GM19324 (cell line): ENCODE results near the gene ARMH1.
A peak's percentile ranks its signal among the peaks of the same experiment; 100 is the strongest.

Source experiments
- ATAC-seq: cut with Tn5 transposase; IDR thresholded peaks from one replicate; pipeline ENCODE4 v1.9.1; 2021; ENCODE audit warnings: mild to moderate bottlenecking, moderate library complexity; ENCODE audit not compliant: unreplicated experiment, low FRiP score

The ARMH1 gene

DNA sequence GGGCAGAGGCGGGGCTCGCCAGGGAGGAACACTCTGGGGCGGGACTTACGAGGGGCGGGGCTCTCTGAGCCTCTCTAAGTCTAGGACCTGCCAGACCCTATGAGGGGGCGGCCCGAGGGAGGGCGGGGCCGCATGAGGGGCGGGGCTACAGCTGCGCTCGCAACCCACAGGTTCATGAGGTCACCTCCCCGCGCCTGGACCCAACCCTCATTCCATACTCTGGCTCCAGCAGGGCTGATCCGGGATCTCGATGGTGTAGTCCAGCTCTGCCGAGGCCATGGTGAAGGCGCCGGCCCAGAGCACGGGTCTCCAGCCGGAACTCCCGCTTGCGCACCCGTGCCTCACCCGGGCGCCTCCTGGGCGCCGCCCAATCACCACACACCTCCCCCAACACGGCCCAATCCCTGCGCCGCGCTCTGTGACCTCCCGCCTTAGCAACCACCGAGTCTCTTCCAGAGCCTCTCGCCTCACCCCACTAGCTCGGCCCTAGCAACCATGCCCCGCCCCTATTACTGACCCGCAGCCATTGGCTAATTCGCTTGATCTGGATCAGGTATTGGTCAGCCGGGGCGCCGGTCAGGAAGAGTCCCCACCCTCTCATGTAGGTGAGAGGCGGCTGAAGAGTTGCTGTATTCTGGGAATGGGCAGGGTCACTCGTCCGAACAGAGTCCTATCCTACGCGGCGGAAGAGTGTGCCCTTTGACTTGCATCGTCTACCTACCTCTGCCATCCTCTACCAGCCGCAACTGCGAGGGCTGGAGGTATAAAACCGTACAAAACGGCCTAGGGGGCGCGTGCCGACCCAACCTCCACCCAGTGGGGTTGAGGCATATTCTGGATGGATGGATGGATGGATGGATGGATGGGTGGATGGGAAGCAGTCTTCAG lies at the start of gene ARMH1, which contains the start of gene TMEM53:
Gene ARMH1, plus strand, starts transcription at position 602 of the 888 bp plus-strand sequence. CDS start 14,984 bp downstream, outside the sequence.
Gene TMEM53, minus strand, starts transcription at position 369 of the 888 bp plus-strand sequence. Its CDS starts 90 bp downstream, at position 279.
- ATAC-seq, result peak; percentile 94

GRCh38 chr1:44625348-44625747 lies 49.2 kb upstream of the ARMH1 start:
- no peak for ATAC-seq

DNA sequence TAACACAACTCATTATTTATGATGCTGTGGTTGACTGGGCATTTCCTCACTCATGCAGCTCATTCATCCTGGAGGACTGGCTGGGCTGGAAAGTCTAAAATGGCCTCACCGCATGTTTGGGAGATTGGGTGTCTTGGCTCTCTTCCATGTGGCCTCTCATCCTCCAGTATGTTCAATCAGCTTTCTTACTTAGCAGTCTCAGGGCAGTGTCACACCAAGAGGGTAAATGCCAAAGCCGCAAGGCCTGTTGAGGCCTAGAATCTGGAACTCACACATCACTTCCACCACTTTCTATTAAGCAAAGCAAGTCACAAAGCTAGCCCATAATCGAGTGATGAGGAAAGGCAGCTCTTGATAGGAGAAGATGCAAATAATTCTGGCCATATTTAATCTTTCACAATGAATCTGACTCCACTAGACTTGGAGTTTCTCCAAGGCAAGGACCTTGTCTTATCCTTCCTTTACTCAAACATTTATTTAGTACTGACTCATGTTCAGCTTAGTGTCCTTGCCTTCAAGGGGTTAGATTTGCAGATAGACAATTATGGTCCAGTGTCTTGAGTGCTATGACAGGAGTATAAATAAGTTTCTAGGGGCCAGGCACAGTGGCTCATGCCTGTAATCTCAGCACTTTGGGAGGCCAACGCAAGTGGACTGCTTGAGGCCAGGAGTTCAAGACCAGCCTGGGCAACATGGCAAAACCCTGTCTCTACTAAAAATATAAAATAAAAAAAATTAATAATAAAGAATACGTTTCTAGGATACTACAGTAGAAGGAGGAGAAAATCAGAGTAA lies 45.4 kb upstream of the ARMH1 start:
- no peak for ATAC-seq

DNA sequence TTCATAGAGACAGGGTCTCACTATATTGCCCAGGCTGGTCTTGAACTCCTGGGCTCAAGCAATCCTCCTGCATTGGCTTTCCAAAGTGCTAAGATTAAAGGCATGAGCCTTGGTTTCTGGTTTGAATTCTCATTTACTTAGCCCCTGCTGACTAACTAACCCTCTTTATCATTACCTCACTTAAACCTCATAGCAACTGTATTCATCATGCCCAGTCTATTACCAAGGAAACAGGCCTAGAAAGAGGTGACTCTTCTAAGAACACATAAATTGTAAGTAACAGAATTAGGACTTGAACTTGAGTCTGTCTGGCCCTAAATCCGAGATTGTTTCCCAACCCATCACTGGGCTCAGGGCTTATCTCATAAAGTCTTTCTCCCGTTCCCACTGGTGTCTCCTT lies 44.4 kb upstream of the ARMH1 start:
- ATAC-seq, result no peak

DNA sequence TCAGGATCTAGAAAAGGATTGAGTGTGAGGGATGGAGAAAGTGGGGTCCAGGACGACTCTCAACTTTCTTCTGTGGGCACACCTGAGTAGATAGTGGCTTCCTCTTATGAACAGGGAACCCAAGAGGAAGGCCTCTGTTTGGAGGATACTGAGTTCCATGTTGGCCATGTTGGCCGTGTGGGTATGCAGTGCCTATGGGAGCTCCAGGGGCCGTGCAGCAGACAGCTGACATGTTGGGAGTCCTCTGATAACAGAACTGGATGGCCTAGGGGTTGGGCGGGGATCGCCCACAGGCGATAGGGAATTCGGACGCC lies 43.2 kb upstream of the ARMH1 start:
- no peak for ATAC-seq

DNA sequence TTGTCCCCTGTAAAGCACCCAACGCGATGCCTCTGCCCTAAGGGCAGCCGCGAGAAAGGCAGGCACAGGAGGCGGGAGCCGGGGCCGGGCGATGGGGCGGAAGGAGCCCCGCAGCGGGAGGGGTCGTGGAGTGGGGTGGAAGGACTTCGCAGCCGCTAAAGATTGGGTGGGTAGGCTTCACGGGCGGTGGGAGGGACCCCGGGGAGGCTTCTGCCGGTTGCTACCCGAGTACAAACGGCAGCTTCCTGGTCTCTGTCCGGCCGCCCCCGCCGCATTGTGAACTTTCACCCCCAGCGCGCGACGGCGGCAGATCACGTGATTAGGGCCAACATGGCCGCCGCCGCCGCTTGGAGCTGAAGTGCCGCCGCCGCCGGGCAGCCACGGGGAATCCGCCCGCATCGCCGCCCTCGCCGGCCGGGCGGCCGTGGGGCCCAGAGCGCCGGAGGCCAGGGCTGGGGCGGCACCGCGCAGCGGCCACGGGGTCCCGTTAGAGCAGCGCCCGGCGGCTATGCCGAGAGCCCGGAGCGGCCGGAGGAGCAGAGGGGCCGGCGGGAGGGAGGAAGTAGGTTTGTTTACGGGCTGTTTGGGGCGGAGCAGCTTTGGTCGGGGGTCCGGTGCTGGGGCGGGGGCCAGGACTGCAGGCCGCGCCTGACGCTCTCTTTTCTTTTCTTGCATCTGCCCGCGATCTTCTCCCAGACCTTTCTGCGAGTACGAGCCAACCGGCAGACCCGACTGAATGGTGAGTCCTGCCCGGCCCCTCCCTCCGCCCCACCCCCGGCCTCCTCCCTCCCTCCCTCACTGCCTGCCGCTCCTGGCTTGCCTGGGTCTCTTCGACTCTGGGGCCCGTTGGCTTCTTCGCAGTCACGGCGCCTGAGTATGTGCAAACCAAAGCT lies 42.6 kb upstream of the ARMH1 start:
- peak; percentile 70 for ATAC-seq

GRCh38 chr1:44632598-44632997 lies 41.9 kb upstream of the ARMH1 start:
- no peak for ATAC-seq

GRCh38 chr1:44634606-44635189 lies 39.8 kb upstream of the ARMH1 start:
- no peak for ATAC-seq

DNA sequence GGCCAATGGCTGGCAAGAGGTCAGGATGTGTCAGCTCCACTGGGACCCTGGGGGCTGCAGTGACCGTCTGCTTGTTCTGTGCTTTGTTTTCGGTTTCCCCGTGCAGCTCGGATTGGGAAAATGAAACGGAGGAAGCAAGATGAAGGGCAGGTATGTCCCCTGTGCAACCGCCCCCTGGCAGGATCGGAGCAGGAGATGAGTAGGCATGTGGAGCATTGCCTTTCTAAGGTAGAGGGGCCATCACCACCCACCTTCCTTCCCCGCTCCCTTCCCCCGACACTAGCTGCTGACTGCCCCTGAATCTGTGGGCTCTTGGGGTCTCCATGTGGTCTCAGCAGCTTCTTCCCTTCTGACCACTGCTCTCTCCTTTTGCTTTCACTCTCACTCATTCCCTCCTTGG lies 39.1 kb upstream of the ARMH1 start:
- no peak for ATAC-seq

DNA sequence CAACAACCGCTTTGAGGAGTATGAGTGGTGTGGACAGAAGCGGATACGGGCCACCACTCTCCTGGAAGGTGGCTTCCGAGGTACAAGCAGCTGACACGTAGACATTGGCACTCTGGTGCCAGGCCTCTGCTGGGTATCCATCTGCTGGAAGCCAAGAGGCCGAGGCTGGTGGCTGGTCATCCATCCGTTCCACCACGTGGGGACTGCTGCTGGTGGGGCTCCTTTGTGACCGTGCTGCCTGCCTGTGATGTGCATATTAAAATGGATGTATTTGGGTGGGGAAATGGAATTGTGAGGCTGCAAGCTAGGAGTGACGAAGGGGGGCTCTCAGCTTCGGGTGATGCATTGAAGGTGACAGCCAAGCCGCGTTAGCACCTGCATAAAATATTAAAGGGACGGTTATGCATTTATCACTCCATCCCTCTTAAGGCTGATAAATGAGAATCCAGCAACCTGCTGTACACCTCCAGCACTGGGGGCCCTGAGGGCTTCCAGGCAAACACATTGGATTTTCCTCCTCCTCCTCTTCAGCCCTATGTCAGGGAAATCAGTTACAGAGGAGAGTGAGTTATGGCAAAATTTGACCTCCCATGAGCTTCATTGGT lies 38.3 kb upstream of the ARMH1 start:
- ATAC-seq, result no peak

GRCh38 chr1:44636688-44637598 lies 37.6 kb upstream of the ARMH1 start:
- ATAC-seq, result no peak

- ATAC-seq, result no peak
Measured at GRCh38 chr1:44637702-44638411, 36.7 kb upstream of the ARMH1 start.

DNA sequence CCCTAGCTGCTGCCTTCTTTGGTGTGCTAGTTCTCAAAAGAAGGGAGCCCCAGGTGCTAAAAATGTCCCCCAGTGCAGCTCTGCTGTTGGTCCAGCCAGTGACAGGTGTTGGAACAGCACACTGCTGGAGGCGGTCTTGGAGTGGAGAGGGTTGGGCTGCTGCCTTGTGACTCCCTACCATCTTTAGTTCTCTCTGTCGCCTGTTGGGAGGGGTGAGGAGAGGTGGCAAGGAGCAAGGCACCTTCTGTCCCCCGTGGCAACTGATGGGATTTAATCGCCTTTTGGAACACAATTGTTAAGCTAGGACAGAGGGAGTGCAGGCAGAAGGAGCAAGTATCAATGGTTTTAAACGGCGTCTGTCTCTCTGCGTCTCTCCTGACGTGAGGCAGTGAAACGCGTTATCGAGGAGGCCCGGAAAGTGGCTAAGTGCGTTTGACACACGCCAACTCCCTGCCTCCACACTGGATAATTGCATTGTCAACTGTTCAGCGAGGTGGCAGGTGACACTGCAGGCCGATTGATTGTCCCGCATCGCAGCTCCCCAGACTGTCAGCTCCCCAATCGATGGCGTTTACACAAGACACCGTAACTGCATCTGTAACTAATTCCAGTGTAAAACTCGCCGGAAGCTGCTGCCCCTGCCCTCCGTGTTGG lies 34.2 kb upstream of the ARMH1 start:
- ATAC-seq, result no peak

DNA sequence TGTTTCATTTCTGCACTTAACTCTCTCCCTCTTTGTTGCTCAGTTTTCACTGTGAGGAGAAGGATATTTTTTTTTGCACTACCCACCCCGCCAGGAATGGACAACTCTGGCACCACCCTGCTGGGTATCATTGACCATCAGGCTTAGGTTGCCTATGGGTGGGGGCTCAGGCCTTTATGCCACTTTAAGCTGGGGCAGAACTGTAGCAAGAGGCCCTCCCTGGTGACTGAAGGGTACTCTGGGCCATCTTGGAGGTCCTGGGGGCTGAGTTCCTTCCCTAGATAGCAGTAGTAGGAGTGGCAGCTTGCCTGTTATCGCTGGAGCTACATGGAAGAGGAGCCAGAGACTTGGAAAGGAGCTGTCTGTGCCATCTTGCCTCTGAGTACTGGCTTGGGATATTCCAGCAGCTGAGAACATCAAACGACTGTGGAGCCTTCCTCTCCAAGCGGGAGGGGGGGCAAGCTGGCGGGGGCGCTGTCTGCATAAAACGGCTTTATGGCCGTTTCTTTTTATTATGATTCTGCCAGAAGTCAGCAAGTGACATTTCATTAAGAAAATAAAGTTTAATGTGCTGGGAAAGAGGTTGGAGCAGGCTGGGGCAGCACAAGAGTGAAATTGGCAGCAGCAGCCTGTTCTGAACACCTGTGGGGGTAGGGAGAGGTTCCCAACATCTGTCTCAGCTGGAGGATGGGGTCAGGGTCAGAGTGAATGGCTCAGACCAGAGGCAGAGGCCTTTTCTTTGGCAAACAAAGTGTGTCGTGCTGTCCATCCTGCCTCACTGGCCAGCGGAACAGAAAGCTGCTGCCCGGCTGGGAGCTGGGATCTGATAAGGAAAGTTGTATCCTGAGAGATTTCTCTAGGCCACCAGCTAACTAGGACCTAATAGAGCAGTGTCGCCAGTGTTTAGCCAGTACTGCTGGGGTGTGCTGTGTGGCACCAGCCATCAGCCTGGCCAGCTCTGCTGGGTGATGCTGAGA lies 33.1 kb upstream of the ARMH1 start:
- ATAC-seq, result no peak

- no peak for ATAC-seq
Measured at GRCh38 chr1:44642255-44642654, 32.3 kb upstream of the ARMH1 start.

DNA sequence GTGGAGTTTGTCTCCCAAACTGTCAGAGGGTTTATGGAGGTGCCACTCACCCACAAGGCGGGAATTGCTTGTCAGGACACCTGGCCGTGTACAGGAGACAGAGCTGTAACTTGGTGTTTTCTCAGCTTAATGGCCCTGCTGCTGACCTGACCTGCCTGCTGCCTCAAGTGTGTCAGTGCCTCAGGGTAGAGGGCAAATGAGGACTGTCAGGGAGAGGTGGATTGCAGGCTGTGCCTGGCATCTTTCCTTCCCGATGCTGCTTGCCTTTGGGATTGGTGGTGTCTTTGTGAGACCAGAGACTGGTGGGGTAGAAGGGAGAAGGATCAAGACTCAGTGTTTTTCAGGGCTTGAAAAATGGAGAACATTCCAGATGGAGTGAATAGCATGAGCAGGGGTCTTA lies 31.6 kb upstream of the ARMH1 start:
- ATAC-seq, result no peak
